MCF 10A (cell line): ENCODE measurements around the gene CAMSAP1. TPM values are rescaled to one million over a fixed set of nuclear protein-coding genes. Genes with fewer than 3 reads are reported as not detected.

Experiments
- BruUV-seq: library from RNA; stranded (reverse); fragments of 400-500 nt; replicated peaks from 2 replicates; lab custom pipeline; 2021; lab: Mats Ljungman, UMichigan
- CTCF ChIA-PET: fragments of 300-600 bp; sonication (Branson Sonifier 250); formaldehyde crosslinking; extraction: SDS; loops from one replicate; lab custom pipeline; 2021; ENCODE audit warnings: antibody characterized with exemption, inconsistent platforms; lab: Yijun Ruan, JAX
- POLR2A ChIA-PET: fragments of 300-600, 350-650 bp; sonication (Branson Sonifier 250); formaldehyde crosslinking; extraction: SDS; loops from one replicate; lab custom pipeline; 2020; ENCODE audit warnings: antibody characterized with exemption, inconsistent platforms; lab: Yijun Ruan, JAX
- DNase-seq: peaks from one replicate; pipeline ENCODE4 v3.0.0-alpha.2; 2018; ENCODE audit not compliant: unreplicated experiment
- H3K27ac Mint-ChIP-seq: one replicate; pipeline ENCODE4 v1.8.0; 2022; ENCODE audit warnings: mild to moderate bottlenecking, low read depth, mixed read lengths; ENCODE audit not compliant: unreplicated experiment
- H3K27me3 Mint-ChIP-seq: one replicate; pipeline ENCODE4 v1.8.0; 2022; ENCODE audit warnings: mixed read lengths; ENCODE audit not compliant: insufficient read depth, unreplicated experiment
- H3K36me3 Mint-ChIP-seq: one replicate; pipeline ENCODE4 v1.8.0; 2022; ENCODE audit warnings: mild to moderate bottlenecking, moderate library complexity, mixed read lengths; ENCODE audit not compliant: insufficient read depth, unreplicated experiment
- H3K4me1 Mint-ChIP-seq: one replicate; pipeline ENCODE4 v1.8.0; 2022; ENCODE audit warnings: mixed read lengths; ENCODE audit not compliant: insufficient read depth, unreplicated experiment
- H3K4me3 Mint-ChIP-seq: one replicate; pipeline ENCODE4 v1.8.0; 2022; ENCODE audit warnings: mild to moderate bottlenecking, moderate library complexity, mixed read lengths; ENCODE audit not compliant: unreplicated experiment
- H3K9me3 Mint-ChIP-seq: one replicate; pipeline ENCODE4 v1.8.0; 2022; ENCODE audit warnings: mixed read lengths; ENCODE audit not compliant: unreplicated experiment
- intact Hi-C: fragments of 100-400 bp; cut with micrococcal nuclease; formaldehyde crosslinking; loops from 2 replicates; pipeline ENCODE4 v1.14.1; 2022
- total RNA-seq: library from RNA; stranded (reverse); gene quantifications from 2 replicates; pipeline ENCODE4 v1.2.3, GENCODE V29; 2022
- TF ChIP-seq, protein P1 (sequence below): fragments of 200-600 bp; IDR thresholded peaks from one replicate; pipeline ENCODE4 v1.8.0; 2022; ENCODE audit warnings: antibody characterized with exemption, mild to moderate bottlenecking; ENCODE audit not compliant: unreplicated experiment

CAMSAP1 gene
- total RNA-seq, 1 experiment from 2014 or later = 39.5 TPM

DNA sequence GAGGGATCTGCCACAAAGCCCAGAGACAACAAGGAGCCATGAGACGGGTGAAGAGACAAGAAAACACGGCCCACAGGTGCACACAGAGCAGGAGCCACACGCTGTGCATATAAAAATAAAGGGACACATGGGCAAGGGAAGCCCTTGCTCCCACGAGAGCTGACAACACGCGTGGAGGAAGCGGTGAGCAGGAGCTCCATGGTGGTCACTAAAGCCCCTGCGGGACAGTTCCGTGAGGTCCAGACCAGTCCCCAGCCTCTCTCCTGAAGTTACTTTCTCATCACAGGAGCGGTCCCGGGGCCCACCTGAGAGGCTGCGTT lies 90.7 kb downstream of the CAMSAP1 start:
- H3K9me3 Mint-ChIP-seq = no peaks in the 10 kb centered on the region
- TF ChIP-seq, protein P1, sequence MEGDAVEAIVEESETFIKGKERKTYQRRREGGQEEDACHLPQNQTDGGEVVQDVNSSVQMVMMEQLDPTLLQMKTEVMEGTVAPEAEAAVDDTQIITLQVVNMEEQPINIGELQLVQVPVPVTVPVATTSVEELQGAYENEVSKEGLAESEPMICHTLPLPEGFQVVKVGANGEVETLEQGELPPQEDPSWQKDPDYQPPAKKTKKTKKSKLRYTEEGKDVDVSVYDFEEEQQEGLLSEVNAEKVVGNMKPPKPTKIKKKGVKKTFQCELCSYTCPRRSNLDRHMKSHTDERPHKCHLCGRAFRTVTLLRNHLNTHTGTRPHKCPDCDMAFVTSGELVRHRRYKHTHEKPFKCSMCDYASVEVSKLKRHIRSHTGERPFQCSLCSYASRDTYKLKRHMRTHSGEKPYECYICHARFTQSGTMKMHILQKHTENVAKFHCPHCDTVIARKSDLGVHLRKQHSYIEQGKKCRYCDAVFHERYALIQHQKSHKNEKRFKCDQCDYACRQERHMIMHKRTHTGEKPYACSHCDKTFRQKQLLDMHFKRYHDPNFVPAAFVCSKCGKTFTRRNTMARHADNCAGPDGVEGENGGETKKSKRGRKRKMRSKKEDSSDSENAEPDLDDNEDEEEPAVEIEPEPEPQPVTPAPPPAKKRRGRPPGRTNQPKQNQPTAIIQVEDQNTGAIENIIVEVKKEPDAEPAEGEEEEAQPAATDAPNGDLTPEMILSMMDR = no peak
- peaks cover 58% of the 10 kb centered on the region for H3K36me3 Mint-ChIP-seq
- no peak overlapping the region for H3K4me3 Mint-ChIP-seq
- no peak overlapping the region for H3K27ac Mint-ChIP-seq
- intact Hi-C loops = no loop called here
- DNase-seq = no peak
- BruUV-seq = no TSS peak
- H3K27me3 Mint-ChIP-seq = no peaks in the 10 kb centered on the region
- ChIA-PET CTCF (no interaction called here), POLR2A (interaction anchor here (0.8 kb wide), 1 partner anchor 14 kb away, joined by 3 read pairs; no protein-coding TSS in a partner anchor)
- H3K4me1 Mint-ChIP-seq = no peaks in the 10 kb centered on the region

DNA sequence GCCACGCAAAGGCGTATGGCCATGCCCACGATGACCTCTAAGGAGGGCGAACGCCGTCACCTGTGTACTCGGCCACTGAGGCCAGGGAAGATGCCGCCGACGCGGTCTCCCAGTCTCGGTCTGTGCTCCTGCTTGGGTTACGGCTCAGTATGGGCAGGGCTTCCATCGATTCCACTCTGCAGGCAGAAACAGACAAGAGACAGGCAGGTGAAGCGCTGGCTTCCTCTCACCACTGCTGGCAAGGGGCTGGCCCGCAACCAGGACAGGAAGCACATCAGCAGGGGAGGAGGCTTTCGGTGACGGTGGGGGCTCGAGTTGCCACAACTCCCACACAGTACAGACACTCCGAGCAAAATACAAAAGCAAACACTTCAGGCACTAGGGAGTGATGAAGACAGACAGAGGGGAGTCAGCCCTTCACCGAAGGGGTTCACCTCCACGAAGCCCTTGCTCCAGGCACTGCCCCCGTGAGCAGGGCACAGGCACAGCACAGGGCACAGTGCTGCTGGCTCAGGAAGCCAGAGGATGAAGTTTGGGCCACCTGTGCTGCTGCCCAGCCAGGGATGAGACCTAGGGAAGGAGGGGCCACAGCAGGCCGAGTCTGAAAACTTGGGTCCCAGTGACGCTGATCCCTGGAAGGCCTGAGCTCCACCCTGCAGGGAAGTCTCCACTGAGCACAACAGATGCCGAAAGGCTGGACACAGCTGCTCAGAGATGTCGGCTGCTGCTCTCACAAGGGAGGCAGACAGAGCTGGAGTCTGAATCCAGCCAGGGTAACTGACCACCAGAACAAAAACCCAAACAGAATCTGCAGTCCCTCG lies 91.3 kb downstream of the CAMSAP1 start:
- no peak for DNase-seq
- intact Hi-C loops = no loop called here
- TF ChIP-seq, protein P1 = no peak
- H3K4me1 Mint-ChIP-seq = no peaks in the 10 kb centered on the region
- H3K27me3 Mint-ChIP-seq = no peaks in the 10 kb centered on the region
- CTCF ChIA-PET = no interaction called here
- no peak overlapping the region for H3K4me3 Mint-ChIP-seq
- H3K36me3 Mint-ChIP-seq = peaks cover 53% of the 10 kb centered on the region
- H3K9me3 Mint-ChIP-seq = no peaks in the 10 kb centered on the region
- POLR2A ChIA-PET = interaction anchor here (0.8 kb wide), 1 partner anchor 15 kb away, joined by 3 read pairs; no protein-coding TSS in a partner anchor
- BruUV-seq = no TSS peak
- H3K27ac Mint-ChIP-seq = no peak overlapping the region

DNA sequence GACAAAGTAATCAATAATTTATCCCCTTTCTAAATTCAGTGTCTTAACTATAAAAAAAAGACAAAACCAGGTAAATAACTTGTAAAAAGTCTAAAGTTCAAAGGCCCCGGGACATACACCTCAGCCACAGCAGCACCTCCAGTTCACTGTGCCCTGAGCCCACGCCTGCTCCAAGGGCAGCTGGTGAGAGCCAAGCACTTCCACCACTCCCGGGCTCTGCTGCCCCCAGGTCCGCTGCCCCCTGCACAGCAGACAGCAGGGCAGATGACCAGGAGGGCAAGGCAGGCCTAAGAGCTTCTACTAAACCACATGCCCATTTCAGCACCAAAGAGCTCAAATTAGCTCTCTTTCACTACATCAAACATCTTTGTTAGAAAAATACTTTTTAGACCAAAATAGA lies 91.9 kb downstream of the CAMSAP1 start:
- no TSS peak for BruUV-seq
- peaks cover 52% of the 10 kb centered on the region for H3K36me3 Mint-ChIP-seq
- ChIA-PET CTCF (no interaction called here), POLR2A (interaction anchor here (0.7 kb wide), 1 partner anchor 44 kb away, joined by 3 read pairs; no protein-coding TSS in a partner anchor)
- intact Hi-C loops = no loop called here
- H3K4me3 Mint-ChIP-seq = no peak overlapping the region
- H3K4me1 Mint-ChIP-seq = no peaks in the 10 kb centered on the region
- no peaks in the 10 kb centered on the region for H3K27me3 Mint-ChIP-seq
- H3K27ac Mint-ChIP-seq = no peak overlapping the region
- no peak for DNase-seq
- no peaks in the 10 kb centered on the region for H3K9me3 Mint-ChIP-seq
- TF ChIP-seq, protein P1 = no peak

DNA sequence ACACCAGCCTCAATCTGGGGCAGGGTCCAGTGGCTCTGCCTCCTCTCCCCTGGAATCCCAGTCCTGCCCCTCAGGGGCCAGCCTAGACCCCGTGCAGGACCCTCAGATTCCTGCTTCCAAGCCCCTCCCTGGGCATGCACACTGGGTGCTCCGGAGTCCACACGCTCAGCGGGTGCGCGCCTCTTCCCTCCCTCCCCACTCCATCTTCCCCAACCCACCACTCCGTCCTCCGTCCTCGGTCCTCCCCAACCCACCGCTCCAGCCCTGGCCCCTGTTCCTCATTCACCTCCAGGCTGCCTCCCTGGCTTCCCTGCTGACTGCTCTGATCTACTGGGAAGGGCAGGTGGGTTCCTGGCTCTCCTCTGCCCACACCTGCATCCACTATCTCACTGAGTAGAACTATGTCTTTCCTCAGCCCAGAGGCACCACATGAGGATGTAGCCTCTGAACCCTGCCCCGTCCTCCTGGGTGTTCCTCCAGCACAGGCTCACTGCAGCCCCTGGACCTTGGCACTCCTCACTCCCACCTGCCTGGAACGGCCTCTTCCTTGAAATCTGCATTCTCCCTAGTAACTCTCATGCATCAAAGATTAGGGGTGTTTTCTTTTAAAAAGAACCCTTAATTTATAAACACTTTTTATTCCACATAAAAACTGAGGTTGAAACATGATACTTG lies 92.8 kb downstream of the CAMSAP1 start:
- POLR2A ChIA-PET = interaction anchor here (0.7 kb wide), 1 partner anchor 45 kb away, joined by 3 read pairs; no protein-coding TSS in a partner anchor
- no TSS peak for BruUV-seq
- H3K4me1 Mint-ChIP-seq = no peaks in the 10 kb centered on the region
- no peaks in the 10 kb centered on the region for H3K27me3 Mint-ChIP-seq
- H3K36me3 Mint-ChIP-seq = peaks cover 53% of the 10 kb centered on the region
- DNase-seq = no peak
- H3K27ac Mint-ChIP-seq = no peak overlapping the region
- H3K9me3 Mint-ChIP-seq = no peaks in the 10 kb centered on the region
- no peak overlapping the region for H3K4me3 Mint-ChIP-seq
- CTCF ChIA-PET = no interaction called here
- TF ChIP-seq, protein P1 = no peak
- intact Hi-C loops = no loop called here
